Activated CD4-positive, alpha-beta T cell treated with anti-CD3 and anti-CD28 coated beads, Interleukin-2, amount 50 U/mL, for 48 hours (primary cell): ENCODE measurements around the gene KIAA1755.
"Not testable (repeated sequence)": the region's sequence is repeated elsewhere in the genome, so short reads cannot be mapped to it uniquely, and the experiment has no call there.

Source experiments
- DNase-seq, 2 experiments: peaks; one replicate each; pipeline ENCODE4 v3.0.0-alpha.2; 2020

KIAA1755 gene

GRCh38 chr20:38290829-38291814 lies 30.6 kb upstream of the KIAA1755 start:
- peak; percentile 2 to 4 for DNase-seq

- DNase-seq, result no peak
Measured at GRCh38 chr20:38286586-38287531, 26.3 kb upstream of the KIAA1755 start.

DNA sequence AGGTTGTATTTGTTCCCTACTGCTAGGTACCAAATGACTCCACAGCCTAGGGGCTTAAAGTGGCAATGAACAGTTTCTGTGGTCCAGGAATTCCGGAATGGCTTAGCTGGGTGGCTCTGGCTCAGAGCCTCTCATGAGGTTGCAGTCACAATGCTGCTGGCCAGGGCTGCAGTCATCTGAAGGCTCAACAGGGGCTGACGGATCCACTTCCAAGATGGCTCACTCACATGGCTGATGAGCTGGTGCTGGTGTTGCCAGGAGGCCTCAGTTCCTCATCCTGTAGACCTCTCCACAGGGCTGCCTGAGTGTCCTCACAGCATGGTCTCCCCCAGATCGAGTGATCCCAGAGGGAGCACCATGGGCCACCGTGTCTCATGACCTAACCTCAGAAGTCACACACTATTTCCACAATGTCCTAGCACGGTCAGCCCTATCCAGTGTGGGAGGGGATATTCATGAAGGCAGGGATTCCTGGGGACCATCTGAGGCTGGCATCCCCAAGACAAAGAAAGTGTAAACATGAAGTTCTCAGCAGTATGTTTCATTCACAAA lies 24.4 kb upstream of the KIAA1755 start:
- no peak for DNase-seq

GRCh38 chr20:38284066-38284650 lies 23.6 kb upstream of the KIAA1755 start:
- DNase-seq, result not testable (repeated sequence)

DNA sequence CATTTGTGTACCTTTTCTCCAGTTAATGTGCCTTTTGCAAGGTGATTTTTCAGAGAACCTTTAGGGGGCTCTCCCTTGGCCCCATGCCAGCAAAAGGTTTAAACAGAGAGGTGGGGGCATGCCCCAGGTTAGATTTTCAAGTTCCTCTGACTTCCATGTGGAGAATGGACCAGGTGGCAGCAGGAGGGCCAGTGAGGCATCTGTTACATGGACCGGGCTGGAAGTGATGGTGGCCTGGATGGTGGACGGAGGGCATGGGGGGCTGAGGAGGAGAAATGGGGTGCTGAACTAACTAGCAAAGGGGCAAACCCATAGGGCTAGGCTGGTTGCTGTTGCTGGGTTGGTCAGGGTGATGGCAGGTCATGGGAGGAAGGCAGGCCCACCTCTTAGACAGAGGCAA lies 22.7 kb upstream of the KIAA1755 start:
- no peak for DNase-seq

DNA sequence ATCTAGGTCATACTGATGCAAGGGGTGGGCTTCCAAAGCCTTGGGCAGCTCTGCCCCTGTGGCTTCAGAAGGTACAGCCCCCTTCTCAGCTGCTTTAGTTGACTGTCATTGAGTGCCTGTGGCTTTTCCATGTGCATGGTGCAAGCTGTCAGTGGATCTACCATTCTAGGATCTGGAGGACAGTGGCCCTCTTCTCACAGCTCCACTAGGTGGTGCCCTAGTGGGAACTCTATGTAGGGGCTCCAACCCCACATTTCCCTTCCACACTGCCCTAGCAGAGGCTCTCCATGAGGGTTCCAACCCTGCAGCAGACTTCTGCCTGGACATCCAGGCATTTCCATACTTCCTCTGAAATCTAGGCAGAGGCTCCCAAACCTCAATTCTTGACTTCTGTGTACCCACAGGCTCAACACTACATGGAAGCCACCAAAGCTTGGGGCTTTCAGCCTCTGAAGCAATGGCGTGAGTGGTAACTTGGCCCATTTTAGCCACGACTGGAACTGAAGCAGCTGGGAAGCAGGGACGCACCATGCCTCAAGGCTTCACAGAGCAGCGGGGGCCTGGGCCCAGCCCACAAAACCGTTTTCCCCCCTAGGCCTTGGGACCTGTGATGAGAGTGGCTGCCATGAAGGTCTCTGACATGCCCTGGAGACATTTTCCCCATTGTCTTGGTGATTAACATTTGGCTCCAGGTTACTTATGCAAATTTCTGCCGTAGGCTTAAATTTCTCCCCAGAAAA lies 20.8 kb upstream of the KIAA1755 start:
- not testable (repeated sequence) for DNase-seq

GRCh38 chr20:38278763-38279162 lies 18.2 kb upstream of the KIAA1755 start:
- no peak for DNase-seq

DNA sequence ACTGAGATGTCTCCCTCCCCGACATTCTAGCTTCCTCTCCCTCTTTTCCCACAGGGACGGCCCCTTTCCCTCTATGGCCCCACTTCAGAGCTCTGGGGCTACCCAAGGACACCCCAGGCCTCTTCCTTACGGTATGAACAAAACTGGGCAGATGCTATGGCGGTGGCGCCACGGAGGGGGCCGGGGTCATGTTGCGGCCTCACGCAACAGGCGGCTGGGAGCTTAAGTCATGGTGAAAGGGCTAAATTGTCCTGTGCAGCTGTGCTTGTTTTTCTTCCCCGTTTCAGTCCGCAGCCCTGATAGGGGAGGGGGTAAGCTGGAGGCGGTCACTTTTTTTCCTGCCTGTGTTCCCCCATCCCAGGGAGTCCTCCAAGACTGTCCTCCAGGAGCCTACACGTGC lies 17.6 kb upstream of the KIAA1755 start:
- DNase-seq, result no peak

- DNase-seq, result no peak
Measured at GRCh38 chr20:38277691-38278090, 17.2 kb upstream of the KIAA1755 start.

DNA sequence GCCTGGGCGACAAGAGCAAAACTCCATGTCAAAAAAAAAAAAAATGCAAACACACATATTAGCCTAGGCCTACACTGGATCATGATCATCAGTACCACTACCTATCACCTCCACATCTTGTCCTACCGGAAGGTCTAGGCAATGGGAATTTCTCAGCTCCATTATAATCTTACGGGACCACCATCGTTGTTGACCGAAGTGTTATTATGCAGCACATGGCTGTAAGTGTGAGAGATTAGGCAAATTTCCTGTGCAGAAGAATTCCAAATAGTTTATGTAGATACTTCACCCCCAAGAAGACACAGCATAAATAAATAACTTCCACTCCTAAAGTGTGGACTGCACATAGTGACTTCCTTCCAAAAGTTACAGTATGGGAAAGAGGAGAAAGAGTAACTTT lies 16.8 kb upstream of the KIAA1755 start:
- no peak for DNase-seq

GRCh38 chr20:38275815-38276550 lies 15.4 kb upstream of the KIAA1755 start:
- DNase-seq, result no peak

- DNase-seq, result no peak
Measured at GRCh38 chr20:38272961-38273360, 12.4 kb upstream of the KIAA1755 start.

GRCh38 chr20:38272398-38272797 lies 11.9 kb upstream of the KIAA1755 start:
- no peak for DNase-seq

- DNase-seq, result no peak
Measured at GRCh38 chr20:38271608-38272120, 11.1 kb upstream of the KIAA1755 start.

GRCh38 chr20:38270869-38271605 lies 10.5 kb upstream of the KIAA1755 start:
- no peak for DNase-seq

DNA sequence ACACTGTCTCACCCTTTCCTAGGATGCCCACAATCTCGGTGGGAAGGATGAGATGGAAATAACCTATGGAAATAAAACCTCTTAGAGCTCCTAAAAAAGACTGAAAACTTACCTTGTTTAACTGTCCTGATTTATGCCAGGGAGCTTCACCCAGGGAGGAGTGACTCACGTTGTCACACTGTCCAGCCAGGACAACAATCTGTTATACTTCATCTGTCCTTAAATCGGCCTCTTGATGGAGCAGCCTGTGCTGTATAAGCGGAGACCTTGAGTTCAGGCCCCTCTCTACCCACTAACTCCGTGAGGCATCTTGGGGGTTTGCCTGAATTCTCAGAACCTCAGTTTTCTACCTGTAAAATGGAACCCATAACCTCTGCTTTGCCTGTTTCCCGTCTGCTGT lies 9.2 kb upstream of the KIAA1755 start:
- no peak for DNase-seq

GRCh38 chr20:38269040-38269439 lies 8.5 kb upstream of the KIAA1755 start:
- no peak for DNase-seq

DNA sequence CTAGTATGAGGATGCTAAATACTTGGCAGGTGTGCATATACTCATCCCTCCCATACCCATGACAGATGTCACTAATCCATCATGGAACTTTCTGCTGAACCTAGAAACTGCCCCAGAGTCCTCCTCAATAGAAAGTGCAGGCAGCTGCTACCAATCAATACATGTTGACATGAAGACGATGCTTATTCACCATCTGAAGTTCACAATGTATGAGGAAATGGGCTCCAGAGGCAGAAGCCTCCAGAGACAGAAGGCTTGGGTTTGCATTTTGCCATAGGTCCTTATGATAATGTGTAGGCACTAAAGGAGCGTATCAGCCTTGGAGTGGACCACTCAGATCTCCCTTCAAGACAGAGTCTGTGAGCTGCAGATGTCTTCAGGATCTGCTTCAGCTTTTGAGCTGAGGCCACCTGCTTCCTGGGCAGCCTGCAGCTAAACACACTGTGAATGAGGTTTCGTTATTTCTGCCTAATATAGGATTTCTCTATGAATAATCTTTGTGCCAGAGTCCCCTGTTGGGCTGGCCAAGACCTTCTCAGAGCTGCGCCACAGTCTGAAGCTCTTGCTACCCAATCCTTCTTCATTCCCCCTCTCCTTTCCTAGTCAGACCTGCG lies 7.5 kb upstream of the KIAA1755 start:
- DNase-seq, result no peak

- DNase-seq, result no peak
Measured at GRCh38 chr20:38267296-38267695, 6.8 kb upstream of the KIAA1755 start.

DNA sequence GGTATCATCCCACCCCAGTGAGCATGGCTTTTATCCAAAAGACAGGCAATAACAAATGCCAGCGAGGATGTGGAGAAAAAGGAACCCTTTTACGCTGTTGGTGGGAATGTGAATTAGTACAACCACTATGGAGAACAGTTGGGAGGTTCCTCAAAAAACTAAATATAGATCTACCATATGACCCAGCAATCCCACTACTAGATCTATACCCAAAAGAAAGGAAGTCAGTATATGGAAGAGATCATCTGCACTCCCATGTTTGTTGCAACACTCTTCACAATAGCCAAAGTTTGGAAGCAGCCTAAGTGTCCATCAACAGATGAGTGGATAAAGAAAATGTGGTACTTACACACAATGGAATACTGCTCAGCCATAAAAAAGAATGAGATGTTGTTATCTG lies 5.9 kb upstream of the KIAA1755 start:
- DNase-seq, result no peak
